ENCODE results near the gene SVIL. TPM values are rescaled to one million over a fixed set of nuclear protein-coding genes. Genes with fewer than 3 reads are reported as not detected.

Gene SVIL
- total RNA-seq = 1 to 10 TPM; 7.0 to 8.3 TPM

GRCh38 chr10:29634764-29635625, at the start of gene SVIL:
Gene SVIL, minus strand, starts transcription at chr10:29634971. Its CDS starts 79,913 bp downstream, at chr10:29555058.
- no peak for DNase-seq
- CTCF ChIA-PET = interaction anchor here (0.8 to 1.2 kb wide), 2 partner anchors 12 to 44 kb away, joined by 4 read pairs; no protein-coding TSS in a partner anchor
- Mint-ChIP-seq H3K9me3 (peaks cover 3% of the 10 kb centered on the region), H3K4me3 (no peak within 1 kb of the TSS), H3K36me3 (ENCODE audit: low read depth) (peaks cover 9% of the 10 kb centered on the region), H3K4me1 (ENCODE audit: low read depth) (peaks cover 42% of the 10 kb centered on the region), H3K27ac (no peak within 1 kb of the TSS), H3K27me3 (ENCODE audit: low read depth) (no peaks in the 10 kb centered on the region)
- intact Hi-C loops (cut with micrococcal nuclease) = loop anchor here (5.0 kb wide), 1 partner anchor 177 kb away; no protein-coding TSS in a partner anchor

- Mint-ChIP-seq H3K9me3 (peaks cover 12% of the 10 kb centered on the region), H3K4me1 (ENCODE audit: low read depth) (peaks cover 69% of the 10 kb centered on the region), H3K27me3 (ENCODE audit: low read depth) (no peaks in the 10 kb centered on the region), H3K36me3 (ENCODE audit: low read depth) (peaks cover 27% of the 10 kb centered on the region), H3K4me3 (no peak overlapping the region), H3K27ac (no peak overlapping the region)
- peak; percentile 71 for DNase-seq
- intact Hi-C loops (cut with micrococcal nuclease) = no loop called here
- CTCF ChIA-PET = interaction anchor here (0.5 to 1.4 kb wide), 5 partner anchors 10 to 177 kb away, joined by 3 to 6 read pairs (median 3); no protein-coding TSS in a partner anchor
These were observed 47.1 kb upstream of the SVIL start for GRCh38 chr10:29681676-29682448.

GRCh38 chr10:29680091-29680490, 45.3 kb upstream of the SVIL start:
- Mint-ChIP-seq H3K9me3 (peaks cover 24% of the 10 kb centered on the region), H3K36me3 (ENCODE audit: low read depth) (peaks cover 35% of the 10 kb centered on the region), H3K27me3 (ENCODE audit: low read depth) (no peaks in the 10 kb centered on the region), H3K4me1 (ENCODE audit: low read depth) (peaks cover 78% of the 10 kb centered on the region), H3K4me3 (no peak overlapping the region), H3K27ac (no peak overlapping the region)
- intact Hi-C loops (cut with micrococcal nuclease) = no loop called here
- CTCF ChIA-PET = no interaction called here
- DNase-seq = no peak

- Mint-ChIP-seq H3K9me3 (peaks cover 25% of the 10 kb centered on the region), H3K27ac (no peak overlapping the region), H3K4me3 (no peak overlapping the region), H3K36me3 (ENCODE audit: low read depth) (peaks cover 26% of the 10 kb centered on the region), H3K4me1 (ENCODE audit: low read depth) (peaks cover 61% of the 10 kb centered on the region), H3K27me3 (ENCODE audit: low read depth) (no peaks in the 10 kb centered on the region)
- DNase-seq = no peak
- intact Hi-C loops (cut with micrococcal nuclease) = no loop called here
- CTCF ChIA-PET = no interaction called here
These were observed 42.0 kb upstream of the SVIL start for GRCh38 chr10:29676732-29677131.

GRCh38 chr10:29675984-29676383, 41.2 kb upstream of the SVIL start:
- Mint-ChIP-seq H3K36me3 (ENCODE audit: low read depth) (peaks cover 26% of the 10 kb centered on the region), H3K4me3 (no peak overlapping the region), H3K9me3 (peaks cover 25% of the 10 kb centered on the region), H3K27ac (no peak overlapping the region), H3K27me3 (ENCODE audit: low read depth) (no peaks in the 10 kb centered on the region), H3K4me1 (ENCODE audit: low read depth) (peaks cover 53% of the 10 kb centered on the region)
- no peak for DNase-seq
- CTCF ChIA-PET = no interaction called here
- intact Hi-C loops (cut with micrococcal nuclease) = no loop called here

- peaks cover 21% of the 10 kb centered on the region for H3K4me1 Mint-ChIP-seq (ENCODE audit: low read depth)
- H3K4me3 Mint-ChIP-seq = no peak overlapping the region
- H3K9me3 Mint-ChIP-seq = peaks cover 23% of the 10 kb centered on the region
- H3K27me3 Mint-ChIP-seq (ENCODE audit: low read depth) = no peaks in the 10 kb centered on the region
- intact Hi-C loops (cut with micrococcal nuclease) = loop anchor here (1.0 kb wide), 1 partner anchor 23 kb away; no protein-coding TSS in a partner anchor
- no peak for DNase-seq
- H3K36me3 Mint-ChIP-seq (ENCODE audit: low read depth) = peaks cover 33% of the 10 kb centered on the region
- CTCF ChIA-PET = no interaction called here
- no peak overlapping the region for H3K27ac Mint-ChIP-seq
These were observed 37.2 kb upstream of the SVIL start for GRCh38 chr10:29671968-29672367.

- peaks cover 34% of the 10 kb centered on the region for H3K36me3 Mint-ChIP-seq (ENCODE audit: low read depth)
- no peak overlapping the region for H3K27ac Mint-ChIP-seq
- no peak overlapping the region for H3K4me3 Mint-ChIP-seq
- peaks cover 20% of the 10 kb centered on the region for H3K4me1 Mint-ChIP-seq (ENCODE audit: low read depth)
- intact Hi-C loops (cut with micrococcal nuclease) = loop anchor here (1.0 kb wide), 1 partner anchor 22 kb away; no protein-coding TSS in a partner anchor
- H3K27me3 Mint-ChIP-seq (ENCODE audit: low read depth) = no peaks in the 10 kb centered on the region
- CTCF ChIA-PET = interaction anchor here (1.1 kb wide), 1 partner anchor 11 kb away, joined by 3 read pairs; no protein-coding TSS in a partner anchor
- H3K9me3 Mint-ChIP-seq = peaks cover 21% of the 10 kb centered on the region
- no peak for DNase-seq
These were observed 36.5 kb upstream of the SVIL start for GRCh38 chr10:29671228-29671780.

- CTCF ChIA-PET = interaction anchor here (1.1 kb wide), 1 partner anchor 11 kb away, joined by 3 read pairs; no protein-coding TSS in a partner anchor
- Mint-ChIP-seq H3K36me3 (ENCODE audit: low read depth) (peaks cover 30% of the 10 kb centered on the region), H3K9me3 (peaks cover 16% of the 10 kb centered on the region), H3K27me3 (ENCODE audit: low read depth) (no peaks in the 10 kb centered on the region), H3K27ac (no peak overlapping the region), H3K4me3 (no peak overlapping the region), H3K4me1 (ENCODE audit: low read depth) (peaks cover 15% of the 10 kb centered on the region)
- intact Hi-C loops (cut with micrococcal nuclease) = loop anchor here (1.0 kb wide), 1 partner anchor 21 kb away; no protein-coding TSS in a partner anchor
- DNase-seq = no peak
These were observed 36.0 kb upstream of the SVIL start for GRCh38 chr10:29670761-29671160.

GRCh38 chr10:29669149-29669548, 34.4 kb upstream of the SVIL start:
- H3K27ac Mint-ChIP-seq = no peak overlapping the region
- peaks cover 10% of the 10 kb centered on the region for H3K4me1 Mint-ChIP-seq (ENCODE audit: low read depth)
- H3K4me3 Mint-ChIP-seq = no peak overlapping the region
- intact Hi-C loops (cut with micrococcal nuclease) = no loop called here
- peaks cover 23% of the 10 kb centered on the region for H3K36me3 Mint-ChIP-seq (ENCODE audit: low read depth)
- H3K27me3 Mint-ChIP-seq (ENCODE audit: low read depth) = no peaks in the 10 kb centered on the region
- H3K9me3 Mint-ChIP-seq = peaks cover 4% of the 10 kb centered on the region
- no peak for DNase-seq
- CTCF ChIA-PET = interaction anchor here (0.9 kb wide), 1 partner anchor 19 kb away, joined by 3 read pairs; no protein-coding TSS in a partner anchor

- Mint-ChIP-seq H3K27me3 (ENCODE audit: low read depth) (no peaks in the 10 kb centered on the region), H3K27ac (no peak overlapping the region), H3K9me3 (peaks cover 4% of the 10 kb centered on the region), H3K4me1 (ENCODE audit: low read depth) (peaks cover 10% of the 10 kb centered on the region), H3K36me3 (ENCODE audit: low read depth) (peaks cover 19% of the 10 kb centered on the region), H3K4me3 (no peak overlapping the region)
- no peak for DNase-seq
- CTCF ChIA-PET = interaction anchor here (0.9 kb wide), 1 partner anchor 20 kb away, joined by 3 read pairs; no protein-coding TSS in a partner anchor
- intact Hi-C loops (cut with micrococcal nuclease) = no loop called here
These were observed 33.9 kb upstream of the SVIL start for GRCh38 chr10:29668628-29669027.

GRCh38 chr10:29667191-29667590, 32.4 kb upstream of the SVIL start:
- H3K36me3 Mint-ChIP-seq (ENCODE audit: low read depth) = peaks cover 15% of the 10 kb centered on the region
- DNase-seq = no peak
- H3K27me3 Mint-ChIP-seq (ENCODE audit: low read depth) = no peaks in the 10 kb centered on the region

GRCh38 chr10:29666201-29666600, 31.4 kb upstream of the SVIL start:
- CTCF ChIA-PET = no interaction called here
- Mint-ChIP-seq H3K4me3 (no peak overlapping the region), H3K27me3 (ENCODE audit: low read depth) (no peaks in the 10 kb centered on the region), H3K27ac (no peak overlapping the region), H3K36me3 (ENCODE audit: low read depth) (peaks cover 15% of the 10 kb centered on the region), H3K9me3 (no peaks in the 10 kb centered on the region), H3K4me1 (ENCODE audit: low read depth) (peaks cover 6% of the 10 kb centered on the region)
- intact Hi-C loops (cut with micrococcal nuclease) = no loop called here
- no peak for DNase-seq

More at GRCh38 chr10:29667191-29667590, 32.4 kb upstream of the SVIL start:
- no peaks in the 10 kb centered on the region for H3K9me3 Mint-ChIP-seq
- no peak overlapping the region for H3K27ac Mint-ChIP-seq
- intact Hi-C loops (cut with micrococcal nuclease) = no loop called here
- CTCF ChIA-PET = interaction anchor here (1.2 kb wide), 1 partner anchor 69 kb away, joined by 3 read pairs; no protein-coding TSS in a partner anchor
- peaks cover 6% of the 10 kb centered on the region for H3K4me1 Mint-ChIP-seq (ENCODE audit: low read depth)
- H3K4me3 Mint-ChIP-seq = no peak overlapping the region

Data from activated naive CD4-positive, alpha-beta T cell treated with anti-CD3 and anti-CD28 coated beads for 36 hours (primary cell).